ENCODE measurements around the gene PEX11A.

Gene PEX11A

GRCh38 chr15:89673165-89673512 is 17.4 kb downstream of the PEX11A start:
- peak; percentile 83 for DNase-seq

GRCh38 chr15:89672221-89673164 is 18.1 kb downstream of the PEX11A start:
- no peak for DNase-seq

- no peak for DNase-seq
These were observed 18.9 kb downstream of the PEX11A start for GRCh38 chr15:89671687-89672086.

- no peak for DNase-seq
These were observed 19.5 kb downstream of the PEX11A start for GRCh38 chr15:89670971-89671560.

- no peak for DNase-seq
These were observed 20.6 kb downstream of the PEX11A start for GRCh38 chr15:89669941-89670340.

- no peak for DNase-seq
These were observed 21.2 kb downstream of the PEX11A start for GRCh38 chr15:89669309-89669865.

GRCh38 chr15:89668171-89668570 is 22.4 kb downstream of the PEX11A start:
- DNase-seq, result no peak

- no peak for DNase-seq
These were observed 22.9 kb downstream of the PEX11A start for GRCh38 chr15:89667706-89667960.

GRCh38 chr15:89666858-89667705 is 23.5 kb downstream of the PEX11A start:
- no peak for DNase-seq

GRCh38 chr15:89666184-89666857 is 24.2 kb downstream of the PEX11A start:
- DNase-seq, result no peak

- DNase-seq, result peak; percentile 75
These were observed 24.9 kb downstream of the PEX11A start for GRCh38 chr15:89665449-89666181.

- DNase-seq, result no peak
These were observed 25.9 kb downstream of the PEX11A start for GRCh38 chr15:89664441-89665350.

- no peak for DNase-seq
These were observed 27.5 kb downstream of the PEX11A start for GRCh38 chr15:89662893-89663626.

- DNase-seq, result no peak
These were observed 30.0 kb downstream of the PEX11A start for GRCh38 chr15:89660556-89660955.

- no peak for DNase-seq
These were observed 31.3 kb downstream of the PEX11A start for GRCh38 chr15:89659295-89659694.

- no peak for DNase-seq
These were observed 32.8 kb downstream of the PEX11A start for GRCh38 chr15:89657686-89658200.

GRCh38 chr15:89656116-89656815 is 34.3 kb downstream of the PEX11A start:
- no peak for DNase-seq

- DNase-seq, result no peak
These were observed 35.4 kb downstream of the PEX11A start, which contains the start of gene KIF7 for GRCh38 chr15:89654847-89655805. Gene KIF7, minus strand, starts transcription at chr15:89655467. Its CDS starts 2,537 bp downstream, at chr15:89652930.
